Immature natural killer cell (primary cell): ENCODE results near the gene CLNS1A. TPM values are rescaled to one million over a fixed set of nuclear protein-coding genes. Genes with fewer than 3 reads are reported as not detected.
"Not testable (repeated sequence)": the region's sequence is repeated elsewhere in the genome, so short reads cannot be mapped to it uniquely, and the experiment has no call there.

Experiments
- DNase-seq, 3 donors: peaks; one replicate each; pipeline ENCODE4 v3.0.0; 2022; ENCODE audit warnings: mixed read lengths in 1 of 3
- H3K27ac Mint-ChIP-seq, 6 donors: one replicate each; pipeline ENCODE4 v1.8.0; 2020; ENCODE audit warnings: mixed read lengths in 6 of 6, mild to moderate bottlenecking in 5 of 6, inconsistent platforms in 4 of 6, moderate library complexity in 3 of 6
- H3K27me3 Mint-ChIP-seq, 3 donors: one replicate each; pipeline ENCODE4 v1.8.0; 2020 to 2021; ENCODE audit warnings: low read depth in 3 of 3, mild to moderate bottlenecking in 3 of 3, mixed read lengths in 3 of 3, moderate library complexity in 3 of 3, inconsistent platforms in 1 of 3
- H3K36me3 Mint-ChIP-seq, 3 donors: one replicate each; pipeline ENCODE4 v1.8.0; 2020; ENCODE audit warnings: mixed read lengths in 3 of 3, inconsistent platforms in 2 of 3, mild to moderate bottlenecking in 2 of 3
- H3K4me1 Mint-ChIP-seq, 2 donors: one replicate each; pipeline ENCODE4 v1.8.0; 2020; ENCODE audit warnings: inconsistent platforms in 2 of 2, mild to moderate bottlenecking in 2 of 2, mixed read lengths in 2 of 2, moderate library complexity in 1 of 2
- H3K4me3 Mint-ChIP-seq, 5 donors: one replicate each; pipeline ENCODE4 v1.8.0; 2020; ENCODE audit warnings: mild to moderate bottlenecking in 5 of 5, mixed read lengths in 5 of 5, inconsistent platforms in 3 of 5, moderate library complexity in 3 of 5
- H3K9me3 Mint-ChIP-seq, 6 donors: one replicate each; pipeline ENCODE4 v1.8.0; 2020; ENCODE audit warnings: mild to moderate bottlenecking in 6 of 6, mixed read lengths in 6 of 6, inconsistent platforms in 4 of 6, moderate library complexity in 3 of 6
- polyA plus RNA-seq, 3 donors: library from polyadenylated mRNA; unstranded; fragments of 300-500 nt; fragmentation: Illumina TruSeq; gene quantifications; one replicate each; pipeline ENCODE4 v1.2.3, GENCODE V29; 2021

The CLNS1A gene
- polyA plus RNA-seq, 3 donors from 2014 or later = 74.7 to 120 (median 82.0) TPM

- DNase-seq = no peak
- Mint-ChIP-seq H3K27me3 (no peaks in the 10 kb centered on the region), H3K27ac (no peak overlapping the region), H3K9me3 (no peaks in the 10 kb centered on the region), H3K36me3 (no peaks in the 10 kb centered on the region), H3K4me3 (no peak overlapping the region), H3K4me1 (no peaks in the 10 kb centered on the region)
Observed at GRCh38 chr11:77598195-77598594, 39.4 kb downstream of the CLNS1A start.

GRCh38 chr11:77596626-77597025, 41.0 kb downstream of the CLNS1A start:
- Mint-ChIP-seq H3K27me3 (no peaks in the 10 kb centered on the region), H3K36me3 (no peaks in the 10 kb centered on the region), H3K4me3 (no peak overlapping the region), H3K4me1 (no peaks in the 10 kb centered on the region), H3K9me3 (no peaks in the 10 kb centered on the region), H3K27ac (no peak overlapping the region)
- no peak for DNase-seq

- H3K4me1 Mint-ChIP-seq = peaks cover 14 to 16% of the 10 kb centered on the region in 2 donors
- no peaks in the 10 kb centered on the region for H3K9me3 Mint-ChIP-seq
- H3K4me3 Mint-ChIP-seq = no peak overlapping the region
- no peak overlapping the region for H3K27ac Mint-ChIP-seq
- H3K27me3 Mint-ChIP-seq = peaks cover 0 to 5% (median 0%) of the 10 kb centered on the region in 3 donors
- H3K36me3 Mint-ChIP-seq = no peaks in the 10 kb centered on the region
- no peak for DNase-seq
Observed at GRCh38 chr11:77593883-77594282, 43.7 kb downstream of the CLNS1A start.

- Mint-ChIP-seq H3K4me3 (no peak overlapping the region), H3K9me3 (no peaks in the 10 kb centered on the region), H3K36me3 (no peaks in the 10 kb centered on the region), H3K27ac (no peak overlapping the region), H3K4me1 (peaks cover 19 to 20% of the 10 kb centered on the region in 2 donors), H3K27me3 (peaks cover 0 to 7% (median 0%) of the 10 kb centered on the region in 3 donors)
- no peak for DNase-seq
Observed at GRCh38 chr11:77592727-77593126, 44.9 kb downstream of the CLNS1A start.

- DNase-seq = peak in 1 of 3 donors; percentile 5
- Mint-ChIP-seq H3K36me3 (no peaks in the 10 kb centered on the region), H3K4me3 (peak overlapping the region; percentile 91 to 95 (median 92)), H3K27ac (peak overlapping the region in 4 of 6 donors; percentile 12 to 75 (median 58)), H3K9me3 (no peaks in the 10 kb centered on the region), H3K4me1 (peaks cover 19 to 20% of the 10 kb centered on the region in 2 donors), H3K27me3 (peaks cover 0 to 7% (median 0%) of the 10 kb centered on the region in 3 donors)
Observed at GRCh38 chr11:77590194-77590782, 47.3 kb downstream of the CLNS1A start.

GRCh38 chr11:77589521-77590193, 47.9 kb downstream of the CLNS1A start, which contains the start of gene AQP11:
AQP11 (plus strand) TSS chr11:77589953; CDS start chr11:77589993, 40 bp downstream.
- Mint-ChIP-seq H3K9me3 (no peaks in the 10 kb centered on the region), H3K27ac (peak within 1 kb of the TSS; percentile 50 to 75 (median 63))
- peak; percentile 67 to 73 (median 70) for DNase-seq

GRCh38 chr11:77589181-77589520, 48.4 kb downstream of the CLNS1A start:
- peaks cover 19 to 20% of the 10 kb centered on the region in 2 donors for H3K4me1 Mint-ChIP-seq
- peak overlapping the region in 4 of 6 donors; percentile 42 to 68 (median 56) for H3K27ac Mint-ChIP-seq
- H3K9me3 Mint-ChIP-seq = no peaks in the 10 kb centered on the region
- peaks cover 0 to 9% (median 2%) of the 10 kb centered on the region in 3 donors for H3K27me3 Mint-ChIP-seq
- no peaks in the 10 kb centered on the region for H3K36me3 Mint-ChIP-seq
- no peak for DNase-seq
- peak overlapping the region; percentile 87 to 88 (median 88) for H3K4me3 Mint-ChIP-seq

More at GRCh38 chr11:77589521-77590193, 47.9 kb downstream of the CLNS1A start, which contains the start of gene AQP11:
- peaks cover 0 to 9% (median 2%) of the 10 kb centered on the region in 3 donors for H3K27me3 Mint-ChIP-seq
- peaks cover 19 to 20% of the 10 kb centered on the region in 2 donors for H3K4me1 Mint-ChIP-seq
- no peaks in the 10 kb centered on the region for H3K36me3 Mint-ChIP-seq
- H3K4me3 Mint-ChIP-seq = peak within 1 kb of the TSS; percentile 91 to 95 (median 92)

- Mint-ChIP-seq H3K4me3 (no peak overlapping the region), H3K36me3 (no peaks in the 10 kb centered on the region), H3K4me1 (no peaks in the 10 kb centered on the region), H3K9me3 (peaks cover 0 to 10% (median 3%) of the 10 kb centered on the region in 6 donors), H3K27me3 (peaks cover 0 to 4% (median 2%) of the 10 kb centered on the region in 3 donors), H3K27ac (no peak overlapping the region)
- DNase-seq = no peak
Observed at GRCh38 chr11:77580712-77581337, 56.8 kb downstream of the CLNS1A start.

- not testable (repeated sequence) for H3K36me3 Mint-ChIP-seq, H3K4me3 Mint-ChIP-seq, H3K9me3 Mint-ChIP-seq, DNase-seq, H3K27me3 Mint-ChIP-seq, H3K27ac Mint-ChIP-seq, H3K4me1 Mint-ChIP-seq
Observed at GRCh38 chr11:77575428-77575827, 62.2 kb downstream of the CLNS1A start.

- not testable (repeated sequence) for DNase-seq, H3K9me3 Mint-ChIP-seq, H3K27me3 Mint-ChIP-seq, H3K4me1 Mint-ChIP-seq, H3K27ac Mint-ChIP-seq, H3K36me3 Mint-ChIP-seq, H3K4me3 Mint-ChIP-seq
Observed at GRCh38 chr11:77570896-77571295, 66.7 kb downstream of the CLNS1A start.

- Mint-ChIP-seq H3K36me3 (no peaks in the 10 kb centered on the region), H3K4me1 (no peaks in the 10 kb centered on the region), H3K27me3 (peaks cover 0 to 9% (median 0%) of the 10 kb centered on the region in 3 donors), H3K4me3 (no peak overlapping the region), H3K27ac (no peak overlapping the region), H3K9me3 (peaks cover 0 to 3% (median 0%) of the 10 kb centered on the region in 6 donors)
- no peak for DNase-seq
Observed at GRCh38 chr11:77569676-77570070, 67.9 kb downstream of the CLNS1A start.

- peaks cover 0 to 9% (median 2%) of the 10 kb centered on the region in 3 donors for H3K27me3 Mint-ChIP-seq
- no peak for DNase-seq
- no peaks in the 10 kb centered on the region for H3K36me3 Mint-ChIP-seq
- H3K27ac Mint-ChIP-seq = no peak overlapping the region
- peaks cover 0 to 3% (median 0%) of the 10 kb centered on the region in 6 donors for H3K9me3 Mint-ChIP-seq
- H3K4me3 Mint-ChIP-seq = no peak overlapping the region
- no peaks in the 10 kb centered on the region for H3K4me1 Mint-ChIP-seq
Observed at GRCh38 chr11:77568916-77569675, 68.5 kb downstream of the CLNS1A start.

GRCh38 chr11:77568306-77568705, 69.3 kb downstream of the CLNS1A start:
- no peaks in the 10 kb centered on the region for H3K36me3 Mint-ChIP-seq
- peaks cover 0 to 3% (median 0%) of the 10 kb centered on the region in 6 donors for H3K9me3 Mint-ChIP-seq
- no peak overlapping the region for H3K4me3 Mint-ChIP-seq
- H3K4me1 Mint-ChIP-seq = no peaks in the 10 kb centered on the region
- no peak overlapping the region for H3K27ac Mint-ChIP-seq
- no peak for DNase-seq
- peaks cover 0 to 9% (median 2%) of the 10 kb centered on the region in 3 donors for H3K27me3 Mint-ChIP-seq
